NCI-H69 (cell line): Measurements from ENCODE around the gene SLC45A3.
"Not testable (repeated sequence)": the region's sequence is repeated elsewhere in the genome, so short reads cannot be mapped to it uniquely, and the experiment has no call there.

ENCODE experiments used
- DNase-seq: peaks from one replicate; lab custom pipeline; 2025; lab: John Stamatoyannopoulos, UW

SLC45A3 gene

GRCh38 chr1:205680073-205680851 is at the start of gene SLC45A3:
TSS of gene SLC45A3 (minus strand) at chr1:205680509. CDS start at chr1:205664656, 15,853 bp downstream.
- DNase-seq: peak; percentile 90

GRCh38 chr1:205726619-205727125 is 46.4 kb upstream of the SLC45A3 start:
- no peak for DNase-seq

- DNase-seq: no peak
These were observed 45.2 kb upstream of the SLC45A3 start for GRCh38 chr1:205725514-205725913.

GRCh38 chr1:205720740-205721139 is 40.4 kb upstream of the SLC45A3 start:
- DNase-seq: not testable (repeated sequence)

- no peak for DNase-seq
These were observed 39.5 kb upstream of the SLC45A3 start for GRCh38 chr1:205719762-205720161.

GRCh38 chr1:205719015-205719414 is 38.7 kb upstream of the SLC45A3 start:
- no peak for DNase-seq

- DNase-seq: no peak
These were observed 36.2 kb upstream of the SLC45A3 start for GRCh38 chr1:205716371-205717132.

GRCh38 chr1:205715628-205716027 is 35.3 kb upstream of the SLC45A3 start:
- peak; percentile 14 for DNase-seq

- DNase-seq: no peak
These were observed 34.6 kb upstream of the SLC45A3 start for GRCh38 chr1:205714906-205715246.

GRCh38 chr1:205714190-205714905 is 34.0 kb upstream of the SLC45A3 start:
- DNase-seq: no peak

- peak; percentile 86 for DNase-seq
These were observed 31.1 kb upstream of the SLC45A3 start for GRCh38 chr1:205711105-205712048.

GRCh38 chr1:205710201-205711062 is 30.1 kb upstream of the SLC45A3 start:
- DNase-seq: no peak

GRCh38 chr1:205709640-205710039 is 29.3 kb upstream of the SLC45A3 start:
- DNase-seq: no peak

GRCh38 chr1:205709059-205709398 is 28.7 kb upstream of the SLC45A3 start:
- no peak for DNase-seq

GRCh38 chr1:205706601-205707502 is 26.5 kb upstream of the SLC45A3 start:
- no peak for DNase-seq

GRCh38 chr1:205704903-205705302 is 24.6 kb upstream of the SLC45A3 start:
- DNase-seq: no peak

- DNase-seq: peak; percentile 76
These were observed 22.8 kb upstream of the SLC45A3 start for GRCh38 chr1:205703072-205703471.

GRCh38 chr1:205701891-205702290 is 21.6 kb upstream of the SLC45A3 start:
- peak; percentile 40 for DNase-seq

- DNase-seq: peak; percentile 67
These were observed 21.1 kb upstream of the SLC45A3 start for GRCh38 chr1:205701420-205701819.
